Stimulated activated CD4-positive, alpha-beta T cell treated with anti-CD3 and anti-CD28 coated beads, Interleukin-15, amount 100 ng/mL, for 24 hours (primary cell): ENCODE measurements around the gene NCAM1.

Experiments
- DNase-seq: peaks from one replicate; pipeline ENCODE4 v3.0.0-alpha.2; 2020

Gene NCAM1

GRCh38 chr11:113213549-113213948 is 252.3 kb downstream of the NCAM1 start:
- no peak for DNase-seq

- no peak for DNase-seq
Observed at GRCh38 chr11:113222241-113222640, 261.0 kb downstream of the NCAM1 start.

GRCh38 chr11:113234888-113235287 is 273.7 kb downstream of the NCAM1 start:
- no peak for DNase-seq

DNA sequence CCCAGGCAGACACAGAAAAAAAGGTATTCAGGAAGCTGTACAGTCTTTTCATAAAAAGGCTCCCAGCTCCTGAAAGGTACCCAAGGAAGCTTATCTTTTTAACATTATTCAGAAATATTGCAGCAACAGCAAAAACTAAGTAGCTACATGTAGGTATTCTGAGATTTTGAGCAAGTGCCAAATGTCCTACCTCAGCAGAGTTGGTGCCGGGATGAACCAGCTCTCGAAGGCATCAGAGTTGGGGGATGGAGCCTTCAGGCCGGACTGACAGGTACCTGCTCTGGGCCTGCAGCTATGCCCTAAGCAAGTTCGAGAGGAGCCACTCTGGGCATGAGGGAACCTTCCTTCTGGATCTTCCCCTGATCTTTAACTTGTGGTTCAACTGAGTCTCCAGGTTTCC is 276.0 kb downstream of the NCAM1 start:
- no peak for DNase-seq

- DNase-seq = no peak
Observed at GRCh38 chr11:113238721-113239120, 277.5 kb downstream of the NCAM1 start.

GRCh38 chr11:113240389-113240788 is 279.2 kb downstream of the NCAM1 start:
- no peak for DNase-seq

DNA sequence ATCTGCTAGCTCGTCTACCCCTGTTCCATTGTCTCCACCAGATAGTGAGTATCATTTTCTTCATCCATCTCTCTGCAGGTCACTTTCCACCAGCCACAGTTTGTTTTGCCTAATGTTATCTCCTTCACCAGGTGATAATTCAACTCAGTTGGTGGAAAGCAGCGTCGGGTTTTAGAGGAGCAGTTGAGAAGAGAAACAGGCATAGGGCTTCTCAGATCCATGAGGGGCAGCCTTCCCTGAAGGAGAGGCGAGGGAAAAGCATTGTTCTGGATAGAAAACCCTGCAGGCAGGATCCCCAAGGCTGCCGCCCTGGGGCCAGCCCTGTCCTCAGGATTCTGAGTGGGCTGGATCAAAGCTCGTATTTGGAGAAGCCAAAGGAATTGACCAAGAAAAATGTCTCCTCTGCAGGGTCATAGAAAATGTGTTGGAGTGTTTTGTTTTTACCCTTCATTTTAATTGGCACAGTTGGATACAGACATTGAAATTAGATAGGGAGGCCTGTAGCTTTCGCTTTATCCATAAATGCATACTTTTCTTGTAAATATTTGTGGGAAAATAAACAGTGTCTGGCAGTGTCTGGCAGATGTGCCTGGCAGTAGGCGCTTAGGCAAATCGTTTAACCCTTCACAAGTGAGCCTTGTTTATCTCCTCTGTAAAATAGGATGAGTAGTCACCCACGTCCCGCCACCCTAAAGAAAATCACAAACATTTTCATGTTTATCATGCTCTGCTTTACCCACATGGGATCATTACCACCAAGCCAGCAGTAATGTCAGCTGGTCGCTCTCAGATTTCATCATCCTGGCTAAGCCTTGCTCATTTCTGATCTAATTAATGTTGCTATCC is 279.8 kb downstream of the NCAM1 start:
- no peak for DNase-seq

DNA sequence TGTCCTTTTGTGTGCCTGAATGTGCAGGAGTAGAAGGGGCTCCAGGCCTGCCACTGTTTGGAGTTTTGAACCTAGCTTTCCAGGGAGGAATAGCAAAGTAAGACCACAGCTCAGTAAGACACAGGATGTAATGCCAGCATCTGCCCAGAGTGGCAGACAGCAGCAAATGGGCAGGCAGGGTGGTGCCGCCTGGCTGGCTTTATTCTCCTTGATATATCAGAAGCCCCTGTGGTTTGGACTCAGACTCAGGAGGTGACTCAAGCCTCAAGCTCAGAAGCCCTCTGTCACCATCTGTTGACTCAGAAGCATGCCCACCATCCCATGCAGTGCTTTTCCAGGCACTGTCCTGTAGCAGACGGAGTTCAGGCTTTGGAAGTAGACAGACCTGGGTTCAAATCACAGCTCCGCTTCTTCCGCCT is 280.4 kb downstream of the NCAM1 start:
- no peak for DNase-seq

GRCh38 chr11:113242060-113242459 is 280.8 kb downstream of the NCAM1 start:
- no peak for DNase-seq

GRCh38 chr11:113242767-113243397 is 281.7 kb downstream of the NCAM1 start:
- DNase-seq = peak; percentile 35

DNA sequence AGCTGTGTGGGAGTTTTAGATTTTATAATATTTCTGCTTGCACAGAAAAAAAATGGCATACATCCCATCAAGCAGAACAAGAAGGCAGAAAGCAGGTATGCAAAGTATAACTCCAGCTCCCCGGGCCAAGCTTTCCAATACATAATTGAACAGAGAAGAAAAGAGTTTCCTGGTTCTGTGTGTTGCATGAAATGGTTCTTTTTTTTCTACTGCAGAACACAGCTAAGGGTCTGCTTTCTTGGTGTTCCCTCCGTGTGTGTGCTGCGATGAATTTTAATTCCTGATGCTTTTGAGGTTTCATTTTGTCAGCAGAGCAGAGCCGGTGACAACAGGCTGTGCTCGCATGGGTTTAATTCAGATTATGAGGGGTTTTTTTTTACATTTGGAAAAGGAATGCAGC is 282.5 kb downstream of the NCAM1 start:
- no peak for DNase-seq

- DNase-seq = no peak
Observed at GRCh38 chr11:113245216-113245615, 284.0 kb downstream of the NCAM1 start.

GRCh38 chr11:113247221-113247620 is 286.0 kb downstream of the NCAM1 start:
- DNase-seq = no peak

DNA sequence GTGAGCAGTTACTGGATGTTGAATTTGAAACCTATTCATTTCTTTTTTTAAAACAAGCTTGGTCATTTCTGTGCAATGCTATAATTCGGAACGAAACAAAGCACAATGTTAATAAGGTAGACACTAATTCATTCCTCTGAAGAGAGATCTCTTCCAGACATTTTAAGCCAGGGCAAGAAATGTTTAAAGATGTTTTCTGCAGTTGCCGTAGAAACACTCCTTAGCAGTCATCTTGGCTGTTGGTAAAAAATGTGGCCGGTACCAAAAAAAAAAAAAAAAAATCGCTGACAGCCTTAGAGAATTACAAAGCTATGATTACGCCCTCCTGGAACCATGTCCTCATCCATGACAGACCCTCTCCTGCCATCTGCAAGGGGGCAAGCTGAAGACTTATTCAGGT is 286.7 kb downstream of the NCAM1 start:
- no peak for DNase-seq

- DNase-seq = no peak
Observed at GRCh38 chr11:113248702-113249490, 287.7 kb downstream of the NCAM1 start.

DNA sequence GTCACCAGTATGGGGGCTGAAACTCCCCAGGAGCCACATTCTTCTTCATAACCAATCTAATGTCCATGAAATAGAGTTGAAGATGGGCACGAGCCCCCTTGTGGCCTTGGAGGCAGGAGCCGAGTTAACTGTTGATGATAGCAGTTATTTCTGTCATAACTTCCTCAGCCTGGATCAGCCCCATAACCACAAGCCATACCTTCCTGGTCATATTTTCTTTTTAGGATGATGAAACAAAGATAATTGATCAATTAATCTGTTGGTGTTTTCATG is 288.2 kb downstream of the NCAM1 start:
- peak; percentile 5 for DNase-seq

DNA sequence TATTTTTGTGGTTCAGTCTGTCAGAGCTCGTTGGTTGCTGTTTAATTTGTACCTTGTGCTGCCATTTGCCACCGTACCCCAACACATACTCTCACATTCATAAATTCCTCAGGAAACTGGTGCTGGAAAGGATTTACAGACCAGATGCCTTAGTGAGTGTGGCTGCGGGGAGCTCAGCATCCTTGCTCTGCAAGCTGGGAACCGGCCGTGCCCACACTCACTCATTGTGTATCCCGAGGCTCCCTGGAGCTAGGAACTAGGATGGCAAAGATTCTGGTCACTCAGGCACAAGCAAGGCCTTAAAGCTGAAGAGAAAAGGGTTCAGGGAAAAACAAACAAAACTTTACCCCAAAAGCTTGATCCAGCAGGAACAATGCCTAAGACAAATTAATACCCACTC is 288.6 kb downstream of the NCAM1 start:
- no peak for DNase-seq

- DNase-seq = no peak
Observed at GRCh38 chr11:113251281-113251680, 290.1 kb downstream of the NCAM1 start.

DNA sequence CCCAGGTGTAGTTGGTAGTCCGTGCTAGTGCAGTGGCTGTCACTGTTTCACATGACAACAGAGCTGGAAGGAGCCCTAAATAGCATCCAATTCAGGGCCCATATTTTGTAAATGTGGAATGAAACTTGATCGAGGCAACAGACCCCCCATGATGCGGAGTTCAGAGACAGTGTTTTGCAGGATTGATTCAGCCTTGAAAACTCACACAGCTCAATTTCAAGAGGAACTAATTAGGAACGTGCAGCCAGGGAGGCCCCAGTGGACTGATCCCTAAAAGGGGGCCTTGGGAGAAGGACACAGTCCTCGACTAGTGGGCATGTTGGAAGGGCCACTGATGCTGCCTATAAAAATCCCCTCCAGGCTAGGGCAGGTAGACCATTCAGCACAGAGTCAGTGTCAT is 292.2 kb downstream of the NCAM1 start:
- DNase-seq = no peak

GRCh38 chr11:113255096-113255495 is 293.9 kb downstream of the NCAM1 start:
- no peak for DNase-seq

GRCh38 chr11:113255741-113256140 is 294.5 kb downstream of the NCAM1 start:
- DNase-seq = no peak

- no peak for DNase-seq
Observed at GRCh38 chr11:113256431-113257202, 295.4 kb downstream of the NCAM1 start.

DNA sequence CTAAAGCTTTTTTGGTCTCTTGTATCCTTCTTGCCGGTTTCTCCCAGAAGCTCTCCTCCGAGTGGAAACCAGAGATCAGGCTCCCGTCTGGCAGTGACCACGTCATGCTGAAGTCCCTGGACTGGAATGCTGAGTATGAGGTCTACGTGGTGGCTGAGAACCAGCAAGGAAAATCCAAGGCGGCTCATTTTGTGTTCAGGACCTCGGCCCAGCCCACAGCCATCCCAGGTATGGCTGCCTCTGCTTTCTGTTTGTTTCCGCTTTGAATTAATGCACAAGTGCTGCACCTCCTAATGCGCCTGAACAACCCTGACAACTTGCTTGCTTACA is 298.8 kb downstream of the NCAM1 start:
- DNase-seq = no peak
